ENCODE data around the gene RHBDL1.

Gene RHBDL1

GRCh38 chr16:676565-676902, 1.1 kb downstream of the RHBDL1 start:
- no peak for DNase-seq

DNA sequence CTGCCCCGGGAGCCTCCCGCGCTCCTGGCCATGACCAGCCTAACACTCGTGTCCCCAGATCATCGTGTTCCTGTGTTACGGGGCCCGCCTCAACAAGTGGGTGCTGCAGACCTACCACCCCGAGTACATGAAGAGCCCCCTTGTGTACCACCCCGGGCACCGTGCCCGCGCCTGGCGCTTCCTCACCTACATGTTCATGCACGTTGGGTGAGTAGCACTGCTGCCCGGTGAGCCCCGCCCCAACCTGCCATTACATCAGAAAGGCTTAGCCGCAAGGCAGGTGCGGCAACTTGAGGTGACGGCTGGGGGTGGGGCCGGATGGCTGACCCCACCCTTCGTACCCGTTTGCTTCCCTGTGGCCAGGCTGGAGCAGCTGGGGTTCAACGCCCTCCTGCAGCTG, 1.4 kb downstream of the RHBDL1 start:
- peak; percentile 49 for DNase-seq

- no peak for DNase-seq
Observed at GRCh38 chr16:677316-678190, 2.1 kb downstream of the RHBDL1 start.

- DNase-seq = no peak
Observed at GRCh38 chr16:678209-678857, 2.9 kb downstream of the RHBDL1 start.

DNA sequence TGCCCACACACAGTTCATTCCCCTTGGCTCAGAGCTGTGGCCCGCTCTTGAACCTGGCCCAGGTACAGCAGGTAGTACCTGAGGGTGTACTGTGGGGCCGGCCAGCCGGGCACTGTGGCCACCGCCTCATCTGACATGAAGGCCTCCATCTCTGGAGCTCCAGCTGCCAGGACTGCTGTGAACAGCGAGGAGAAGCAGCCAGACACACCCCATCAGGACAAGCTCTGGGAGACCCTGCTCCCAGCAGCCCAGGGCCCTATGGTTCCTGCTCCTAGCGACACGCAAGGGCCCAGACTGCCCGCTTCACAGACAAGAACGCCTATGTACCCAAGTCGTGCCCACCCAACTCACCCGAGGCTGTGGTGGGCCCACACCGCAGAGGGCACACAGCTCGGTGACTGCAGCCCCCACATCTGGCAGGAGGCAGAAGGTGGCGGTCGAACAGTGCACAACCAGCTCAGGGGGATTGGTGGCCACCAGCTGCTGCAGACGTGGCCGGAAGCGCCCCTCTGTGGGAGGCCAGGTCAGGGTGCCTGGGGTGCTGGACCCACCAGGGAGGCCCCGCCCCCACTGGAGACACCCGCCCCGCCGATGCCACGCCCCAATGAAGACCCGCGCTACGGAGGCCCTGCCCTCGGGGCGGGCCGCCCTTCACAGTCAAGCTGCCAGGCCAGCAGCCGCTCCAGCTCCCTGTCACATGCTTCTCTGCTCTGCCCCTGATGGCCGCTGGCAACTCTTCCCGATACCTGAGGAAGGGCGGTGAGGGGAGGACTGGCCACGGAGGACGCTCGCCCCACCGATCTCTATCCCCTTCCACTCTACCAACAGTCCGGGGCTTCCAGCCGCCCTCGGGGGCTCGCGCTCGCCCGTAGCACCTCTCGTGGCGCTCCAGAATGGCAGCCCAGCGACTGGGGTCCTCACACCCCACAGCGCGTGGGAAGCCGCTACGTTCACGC, 3.7 kb downstream of the RHBDL1 start:
- DNase-seq = peak; percentile 77

GRCh38 chr16:679814-680624, 4.5 kb downstream of the RHBDL1 start, which contains the start of gene STUB1:
TSS of gene STUB1 (plus strand) at chr16:680410. CDS start at chr16:680526, 116 bp downstream.
- DNase-seq = peak; percentile 75

DNA sequence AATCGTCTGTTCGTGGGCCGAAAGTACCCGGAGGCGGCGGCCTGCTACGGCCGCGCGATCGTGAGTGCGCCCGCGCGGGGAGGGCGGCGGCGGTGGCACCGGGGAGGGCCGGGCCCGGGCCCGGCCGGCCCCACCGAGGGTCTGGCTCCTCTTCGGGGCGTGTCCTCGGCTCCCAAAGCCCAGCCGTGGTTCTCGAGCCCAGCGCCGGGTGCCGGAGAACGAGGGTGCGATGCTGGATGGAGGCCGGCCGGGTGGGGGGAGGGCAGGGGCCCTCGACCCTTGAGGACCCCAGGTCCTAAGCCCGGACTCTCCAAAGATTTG, 5.1 kb downstream of the RHBDL1 start:
- DNase-seq = no peak

GRCh38 chr16:680967-681745, 5.7 kb downstream of the RHBDL1 start:
- DNase-seq = peak; percentile 24

DNA sequence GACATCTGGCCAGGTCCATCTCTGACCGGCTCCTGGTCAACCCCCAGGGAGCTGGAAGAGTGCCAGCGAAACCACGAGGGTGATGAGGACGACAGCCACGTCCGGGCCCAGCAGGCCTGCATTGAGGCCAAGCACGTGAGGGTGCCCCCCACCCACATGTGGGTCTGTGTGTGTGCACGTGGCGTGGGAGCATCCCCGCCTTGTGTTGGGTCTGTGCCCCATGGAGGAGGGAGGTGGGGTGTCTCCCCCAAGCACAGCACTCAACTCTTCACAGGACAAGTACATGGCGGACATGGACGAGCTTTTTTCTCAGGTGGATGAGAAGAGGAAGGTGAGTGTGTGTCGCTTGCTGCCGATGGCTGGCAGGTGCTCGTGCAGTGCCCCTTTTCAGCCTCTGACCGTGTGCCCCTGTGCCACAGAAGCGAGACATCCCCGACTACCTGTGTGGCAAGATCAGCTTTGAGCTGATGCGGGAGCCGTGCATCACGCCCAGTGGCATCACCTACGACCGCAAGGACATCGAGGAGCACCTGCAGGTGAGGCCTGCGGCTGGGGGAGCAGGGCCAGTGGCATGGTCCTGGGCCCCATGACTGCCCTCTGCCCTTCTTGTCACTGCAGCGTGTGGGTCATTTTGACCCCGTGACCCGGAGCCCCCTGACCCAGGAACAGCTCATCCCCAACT, 6.4 kb downstream of the RHBDL1 start:
- DNase-seq = no peak

DNA sequence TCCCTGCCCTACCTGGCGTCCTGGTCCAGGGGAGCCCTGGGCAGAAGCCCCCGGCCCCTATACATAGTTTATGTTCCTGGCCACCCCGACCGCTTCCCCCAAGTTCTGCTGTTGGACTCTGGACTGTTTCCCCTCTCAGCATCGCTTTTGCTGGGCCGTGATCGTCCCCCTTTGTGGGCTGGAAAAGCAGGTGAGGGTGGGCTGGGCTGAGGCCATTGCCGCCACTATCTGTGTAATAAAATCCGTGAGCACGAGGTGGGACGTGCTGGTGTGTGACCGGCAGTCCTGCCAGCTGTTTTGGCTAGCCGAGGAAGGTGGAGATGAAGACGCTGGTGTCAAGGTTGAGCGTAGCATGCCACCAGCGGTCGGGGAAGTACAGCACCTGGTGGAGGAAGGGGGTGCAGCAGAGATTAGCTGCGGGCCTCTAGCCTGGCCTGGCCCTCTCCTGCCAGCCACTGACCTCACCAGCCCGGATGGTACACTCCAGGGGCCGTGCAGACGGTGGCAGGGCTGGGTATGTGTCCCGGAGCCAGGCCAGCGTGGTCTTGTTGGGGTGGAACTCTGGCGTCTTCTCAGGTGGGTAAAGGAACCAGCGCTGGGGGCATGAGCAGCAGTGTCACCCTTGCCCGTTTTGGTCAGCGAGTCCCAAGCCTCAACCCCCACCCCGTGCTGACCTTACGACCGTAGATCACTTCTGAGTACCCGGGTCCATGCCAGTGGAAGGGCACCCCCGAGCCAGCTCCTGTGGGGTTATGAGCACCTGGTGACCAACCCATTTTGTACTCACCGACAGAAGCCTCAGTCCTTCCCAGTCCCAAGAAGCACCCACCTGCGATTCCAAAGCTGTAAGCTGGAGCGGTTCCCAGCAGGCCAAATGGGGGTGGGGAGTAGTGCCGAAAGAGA, 7.3 kb downstream of the RHBDL1 start:
- no peak for DNase-seq

GRCh38 chr16:683396-684070, 8.1 kb downstream of the RHBDL1 start:
- DNase-seq = no peak

DNA sequence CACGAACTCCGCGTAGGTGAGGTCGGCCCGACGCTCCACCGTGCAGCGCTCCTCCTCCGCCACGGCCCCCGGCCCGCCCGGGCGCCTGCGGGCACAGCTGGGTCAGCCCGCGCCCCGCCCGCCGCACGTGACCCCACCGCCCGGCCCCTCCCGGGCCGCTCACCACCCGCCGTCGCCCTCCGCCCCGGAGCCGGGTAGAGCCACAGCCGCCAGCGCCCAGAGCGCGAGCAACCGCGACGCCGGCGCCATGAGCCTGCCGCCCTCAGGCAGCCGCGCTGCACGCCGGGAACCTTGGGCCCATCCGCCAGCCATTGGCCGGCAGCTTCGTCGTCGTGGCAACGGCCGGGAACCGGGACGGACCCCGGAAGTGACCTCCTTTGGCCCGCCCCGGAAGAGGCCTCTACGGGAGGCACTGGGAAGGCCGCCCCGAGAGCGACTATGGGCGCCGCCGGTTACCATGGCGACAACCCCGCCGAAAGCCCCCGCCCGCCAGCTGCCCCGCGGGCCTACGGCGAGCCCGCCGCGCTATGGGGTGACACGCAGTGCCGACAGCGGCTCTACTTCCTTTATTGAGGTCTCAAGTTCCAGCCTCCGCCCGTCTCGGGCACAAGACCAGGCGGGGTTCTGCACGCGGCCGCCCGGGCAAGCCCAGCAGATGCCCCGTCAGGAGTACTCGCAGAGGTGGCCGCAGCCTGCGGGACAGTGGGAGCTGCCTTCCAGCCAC, 8.8 kb downstream of the RHBDL1 start, which contains the start of gene JMJD8:
Gene JMJD8, minus strand, starts transcription at position 264 of the 724 bp plus-strand sequence. Its CDS starts 15 bp downstream, at position 249.
- peak; percentile 95 for DNase-seq

DNA sequence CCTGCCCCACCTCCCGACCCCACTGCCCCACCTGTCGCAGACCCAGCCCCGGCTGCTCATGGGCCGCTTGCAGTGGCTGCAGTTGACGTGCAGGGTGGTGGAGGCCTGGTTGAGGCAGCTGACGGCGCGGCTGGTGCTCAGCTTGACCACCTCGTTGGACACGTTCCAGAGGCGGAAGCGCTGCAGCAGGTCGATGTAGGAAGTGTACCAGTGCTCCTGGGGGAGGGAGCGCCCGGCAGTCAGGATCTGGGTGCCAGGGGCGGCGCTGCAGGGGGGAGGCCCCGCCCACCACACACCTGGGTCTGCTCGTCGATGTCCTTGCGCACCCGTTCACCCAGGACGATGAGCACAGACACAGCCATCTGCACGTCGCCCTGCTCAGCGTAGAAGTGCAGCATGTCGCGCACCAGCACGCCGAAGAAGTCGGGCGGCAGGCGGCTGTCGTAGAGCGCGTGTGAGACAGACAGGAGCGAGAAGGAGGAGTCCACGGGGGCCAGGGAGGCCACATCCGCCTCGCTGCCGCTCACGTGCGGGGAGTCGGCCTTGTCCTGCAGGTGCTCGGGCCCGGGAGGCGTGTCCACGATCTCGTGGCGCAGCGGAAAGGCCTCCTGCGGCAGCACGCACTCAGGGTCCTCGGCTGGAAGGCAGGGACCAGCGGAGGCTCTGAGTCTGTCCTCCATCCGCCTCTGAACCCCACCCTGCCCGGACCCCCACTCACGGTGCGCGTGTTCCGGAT, 9.7 kb downstream of the RHBDL1 start:
- peak; percentile 84 for DNase-seq

GRCh38 chr16:685967-686366, 10.5 kb downstream of the RHBDL1 start:
- peak; percentile 62 for DNase-seq

GRCh38 chr16:686459-687260, 11.2 kb downstream of the RHBDL1 start:
- DNase-seq = no peak

DNA sequence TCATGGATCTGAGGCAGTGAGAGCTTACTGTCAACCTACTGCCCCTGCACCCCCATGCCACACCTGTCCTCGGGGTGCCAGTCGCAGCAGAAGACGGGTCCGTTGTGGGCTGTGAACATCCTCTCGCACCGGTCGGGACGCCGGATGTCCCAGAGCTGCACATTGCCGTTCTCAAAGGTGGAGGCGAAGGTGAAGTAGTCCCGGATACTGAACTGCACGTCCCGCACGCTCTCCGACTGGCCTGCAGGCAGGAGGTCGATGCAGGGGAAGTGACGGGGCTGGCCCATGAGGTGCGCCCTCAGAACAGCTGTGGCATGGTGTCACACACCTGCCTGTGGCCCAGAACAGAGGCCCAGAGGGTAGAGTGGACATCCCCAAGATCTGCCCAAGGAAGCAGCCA, 12.0 kb downstream of the RHBDL1 start:
- no peak for DNase-seq

Data from NCI-H2029 (cell line).